HG02623 (cell line): Measurements from ENCODE around the gene ZFP2.
"Not testable (repeated sequence)": the region's sequence is repeated elsewhere in the genome, so short reads cannot be mapped to it uniquely, and the experiment has no call there.

Experiments used
- ATAC-seq: cut with Tn5 transposase; IDR thresholded peaks from one replicate; pipeline ENCODE4 v1.9.1; 2021; ENCODE audit warnings: moderate library complexity; ENCODE audit not compliant: unreplicated experiment

Gene ZFP2

GRCh38 chr5:178895615-178896571 lies at the start of gene ZFP2:
Gene ZFP2, plus strand, starts transcription at chr5:178895913. Its CDS starts 35,401 bp downstream, at chr5:178931314.
- no peak for ATAC-seq

GRCh38 chr5:178849316-178849715 lies 46.4 kb upstream of the ZFP2 start:
- ATAC-seq = no peak

GRCh38 chr5:178851951-178852350 lies 43.8 kb upstream of the ZFP2 start:
- no peak for ATAC-seq

- ATAC-seq = no peak
Measured at GRCh38 chr5:178854284-178854683, 41.4 kb upstream of the ZFP2 start.

GRCh38 chr5:178859625-178860521 lies 35.8 kb upstream of the ZFP2 start, which contains the start of gene ZNF354B:
Gene ZNF354B, plus strand, starts transcription at chr5:178859953. Its CDS starts 1,095 bp downstream, at chr5:178861048.
- peak; percentile 97 for ATAC-seq

GRCh38 chr5:178860615-178861014 lies 35.1 kb upstream of the ZFP2 start:
- ATAC-seq = not testable (repeated sequence)

GRCh38 chr5:178861627-178862026 lies 34.1 kb upstream of the ZFP2 start:
- no peak for ATAC-seq

- no peak for ATAC-seq
Measured at GRCh38 chr5:178866946-178867345, 28.8 kb upstream of the ZFP2 start.

GRCh38 chr5:178869577-178869976 lies 26.1 kb upstream of the ZFP2 start:
- ATAC-seq = no peak

GRCh38 chr5:178870411-178870810 lies 25.3 kb upstream of the ZFP2 start:
- ATAC-seq = no peak

- no peak for ATAC-seq
Measured at GRCh38 chr5:178872302-178872701, 23.4 kb upstream of the ZFP2 start.

GRCh38 chr5:178883115-178883694 lies 12.5 kb upstream of the ZFP2 start:
- not testable (repeated sequence) for ATAC-seq

- no peak for ATAC-seq
Measured at GRCh38 chr5:178883815-178884430, 11.8 kb upstream of the ZFP2 start.

- no peak for ATAC-seq
Measured at GRCh38 chr5:178899289-178899688, 3.6 kb downstream of the ZFP2 start.

GRCh38 chr5:178902849-178903248 lies 7.1 kb downstream of the ZFP2 start:
- ATAC-seq = no peak

GRCh38 chr5:178931846-178932760 lies 36.4 kb downstream of the ZFP2 start:
- ATAC-seq = no peak

GRCh38 chr5:178940569-178941360 lies 45.1 kb downstream of the ZFP2 start, which contains the start of gene ZNF454:
Gene ZNF454, plus strand, starts transcription at chr5:178941198. Its CDS starts 1,594 bp downstream, at chr5:178942792.
- no peak for ATAC-seq

- no peak for ATAC-seq
Measured at GRCh38 chr5:178941361-178941760, 45.6 kb downstream of the ZFP2 start.
